Measurements from ENCODE around the gene KCNIP4.
"Not testable (repeated sequence)": the region's sequence is repeated elsewhere in the genome, so short reads cannot be mapped to it uniquely, and the experiment has no call there.

Gene KCNIP4

GRCh38 chr4:21948347-21949072, at the start of gene KCNIP4:
TSS of gene KCNIP4 (minus strand) at chr4:21948772.
- peak; percentile 3 for DNase-seq

GRCh38 chr4:21996618-21997017, 48.0 kb upstream of the KCNIP4 start:
- DNase-seq: not testable (repeated sequence)

- DNase-seq: no peak
Observed at GRCh38 chr4:21992330-21992729, 43.8 kb upstream of the KCNIP4 start.

GRCh38 chr4:21991562-21991961, 43.0 kb upstream of the KCNIP4 start:
- DNase-seq: no peak

GRCh38 chr4:21991050-21991449, 42.5 kb upstream of the KCNIP4 start:
- DNase-seq: no peak

- DNase-seq: no peak
Observed at GRCh38 chr4:21989351-21989750, 40.8 kb upstream of the KCNIP4 start.

GRCh38 chr4:21986307-21986706, 37.7 kb upstream of the KCNIP4 start:
- DNase-seq: no peak

- DNase-seq: no peak
Observed at GRCh38 chr4:21982087-21982486, 33.5 kb upstream of the KCNIP4 start.

GRCh38 chr4:21979196-21979595, 30.6 kb upstream of the KCNIP4 start:
- no peak for DNase-seq

- no peak for DNase-seq
Observed at GRCh38 chr4:21976166-21976565, 27.6 kb upstream of the KCNIP4 start.

GRCh38 chr4:21973850-21974249, 25.3 kb upstream of the KCNIP4 start:
- DNase-seq: no peak

GRCh38 chr4:21964762-21965319, 16.3 kb upstream of the KCNIP4 start:
- DNase-seq: no peak

GRCh38 chr4:21962691-21963090, 14.1 kb upstream of the KCNIP4 start:
- no peak for DNase-seq

GRCh38 chr4:21960793-21961192, 12.2 kb upstream of the KCNIP4 start:
- no peak for DNase-seq

- DNase-seq: no peak
Observed at GRCh38 chr4:21954916-21955315, 6.3 kb upstream of the KCNIP4 start.

- no peak for DNase-seq
Observed at GRCh38 chr4:21953653-21954052, 5.1 kb upstream of the KCNIP4 start.

GRCh38 chr4:21952549-21952948, 4.0 kb upstream of the KCNIP4 start:
- DNase-seq: no peak

- DNase-seq: peak; percentile 19
Observed at GRCh38 chr4:21949073-21949457, 493 bp upstream of the KCNIP4 start.

- no peak for DNase-seq
Observed at GRCh38 chr4:21947791-21948346, 703 bp downstream of the KCNIP4 start.

- no peak for DNase-seq
Observed at GRCh38 chr4:21946858-21947257, 1.7 kb downstream of the KCNIP4 start.

- DNase-seq: no peak
Observed at GRCh38 chr4:21921526-21922180, 26.9 kb downstream of the KCNIP4 start.

GRCh38 chr4:21915761-21916160, 32.8 kb downstream of the KCNIP4 start:
- no peak for DNase-seq

- no peak for DNase-seq
Observed at GRCh38 chr4:21901831-21902230, 46.7 kb downstream of the KCNIP4 start.

- DNase-seq: no peak
Observed at GRCh38 chr4:21901281-21901680, 47.3 kb downstream of the KCNIP4 start.
